HEK293 (cell line): Measurements from ENCODE around the gene IRX4.

Source experiments
- CTCF ChIA-PET: fragments of 350-600 bp; formaldehyde crosslinking; extraction: SDS; loops from one replicate; lab custom pipeline; 2021; ENCODE audit warnings: antibody characterized with exemption; lab: Yijun Ruan, JAX
- POLR2A ChIA-PET: fragments of 300-600 bp; formaldehyde crosslinking; extraction: SDS; loops from one replicate; lab custom pipeline; 2020; ENCODE audit warnings: antibody characterized with exemption, inconsistent platforms; lab: Yijun Ruan, JAX
- H3K27ac ChIP-seq: fragments of 200-500 bp; sonication (Bioruptor generic); 2 replicates; pipeline ENCODE4 v1.5.1; 2014; ENCODE audit warnings: low read depth, low read length, control low read depth, inconsistent platforms; ENCODE audit errors: extremely low read depth
- H3K36me3 ChIP-seq, 2 experiments: fragments of 200-500 bp in 1 of 2; sonication (Bioruptor generic) in 1 of 2; 1 replicate in 1 of 2; 2 replicates in 1 of 2; pipeline ENCODE4 v1.5.1; 2014 to 2017; ENCODE audit warnings: inconsistent platforms in 2 of 2, low read length in 2 of 2; ENCODE audit not compliant: control insufficient read depth in 2 of 2, insufficient read depth in 1 of 2
- H3K4me1 ChIP-seq: fragments of 200-500 bp; sonication (Bioruptor generic); 2 replicates; pipeline ENCODE4 v1.5.1; 2014; ENCODE audit warnings: mild to moderate bottlenecking, low read length, inconsistent platforms; ENCODE audit not compliant: control insufficient read depth, insufficient read depth
- H3K4me3 ChIP-seq: 2 replicates; pipeline ENCODE4 v1.5.1; 2011; ENCODE audit warnings: low read depth, mild to moderate bottlenecking, control low read depth, low read length, moderate library complexity
- H3K9me3 ChIP-seq: fragments of 200-500 bp; sonication (Bioruptor generic); 2 replicates; pipeline ENCODE4 v1.5.1; 2014; ENCODE audit warnings: low read depth, low read length, inconsistent platforms; ENCODE audit not compliant: control insufficient read depth, insufficient read depth
- HOXD13 ChIP-seq: sonication (generic); formaldehyde crosslinking; IDR thresholded peaks from 2 replicates; pipeline ENCODE4 v1.8.0; 2022; ENCODE audit warnings: missing genetic modification reagents, borderline replicate concordance
- KLF16 ChIP-seq: fragments of 450-650 bp; formaldehyde crosslinking; IDR thresholded peaks from 2 replicates; pipeline ENCODE4 v1.5.1; 2017; ENCODE audit warnings: missing biosample characterization, missing genetic modification characterization
- WT1 ChIP-seq: fragments of 450-650 bp; formaldehyde crosslinking; IDR thresholded peaks from 2 replicates; pipeline ENCODE4 v1.5.1; 2016; ENCODE audit warnings: missing biosample characterization, missing genetic modification characterization
- ZBTB20 ChIP-seq: fragments of 450-650 bp; formaldehyde crosslinking; IDR thresholded peaks from 2 replicates; pipeline ENCODE4 v1.5.1; 2016; ENCODE audit warnings: missing biosample characterization, missing genetic modification characterization
- ZFP3 ChIP-seq: fragments of 450-650 bp; formaldehyde crosslinking; IDR thresholded peaks from 2 replicates; pipeline ENCODE4 v1.5.1; 2016; ENCODE audit warnings: low read depth, missing biosample characterization, missing genetic modification characterization
- ZNF202 ChIP-seq: fragments of 450-650 bp; formaldehyde crosslinking; IDR thresholded peaks from 2 replicates; pipeline ENCODE4 v1.5.1; 2016; ENCODE audit warnings: missing biosample characterization, missing genetic modification characterization, borderline replicate concordance
- ZNF239 ChIP-seq: fragments of 450-650 bp; formaldehyde crosslinking; IDR thresholded peaks from 2 replicates; pipeline ENCODE4 v1.5.1; 2016; ENCODE audit warnings: missing biosample characterization, missing genetic modification characterization
- ZNF354C ChIP-seq: fragments of 450-650 bp; formaldehyde crosslinking; IDR thresholded peaks from 2 replicates; pipeline ENCODE4 v1.5.1; 2016; ENCODE audit warnings: missing biosample characterization, missing genetic modification characterization, low read depth, borderline replicate concordance
- ZNF548 ChIP-seq: fragments of 450-650 bp; formaldehyde crosslinking; IDR thresholded peaks from 2 replicates; pipeline ENCODE4 v1.5.1; 2016; ENCODE audit warnings: missing biosample characterization, missing genetic modification characterization
- ZNF610 ChIP-seq: fragments of 450-650 bp; formaldehyde crosslinking; IDR thresholded peaks from 2 replicates; pipeline ENCODE4 v1.5.1; 2016; ENCODE audit warnings: missing biosample characterization, missing genetic modification characterization, borderline replicate concordance
- ZNF621 ChIP-seq: fragments of 450-650 bp; formaldehyde crosslinking; IDR thresholded peaks from 2 replicates; pipeline ENCODE4 v1.5.1; 2017; ENCODE audit warnings: missing biosample characterization, missing genetic modification characterization
- ZNF624 ChIP-seq: fragments of 450-650 bp; formaldehyde crosslinking; IDR thresholded peaks from 2 replicates; pipeline ENCODE4 v1.5.1; 2017; ENCODE audit warnings: missing biosample characterization, missing genetic modification characterization
- ZNF660 ChIP-seq: fragments of 450-650 bp; IDR thresholded peaks from 2 replicates; pipeline ENCODE4 v1.5.1; 2018; ENCODE audit warnings: missing biosample characterization, mild to moderate bottlenecking, missing genetic modification characterization
- ZNF776 ChIP-seq: fragments of 450-650 bp; formaldehyde crosslinking; IDR thresholded peaks from 2 replicates; pipeline ENCODE4 v1.5.0; 2017; ENCODE audit warnings: missing biosample characterization, missing genetic modification characterization, borderline replicate concordance
- ZNF785 ChIP-seq: fragments of 450-650 bp; formaldehyde crosslinking; IDR thresholded peaks from 2 replicates; pipeline ENCODE4 v1.5.1; 2016; ENCODE audit warnings: missing biosample characterization, missing genetic modification characterization
- TF ChIP-seq, protein P1 (sequence below): fragments of 450-650 bp; formaldehyde crosslinking; IDR thresholded peaks from 2 replicates; pipeline ENCODE4 v1.5.1; 2016; ENCODE audit warnings: missing biosample characterization, missing genetic modification characterization
- TF ChIP-seq, protein P2 (sequence below): fragments of 450-650 bp; formaldehyde crosslinking; IDR thresholded peaks from 2 replicates; pipeline ENCODE4 v1.5.1; 2017; ENCODE audit warnings: missing biosample characterization, missing genetic modification characterization
- TF ChIP-seq, protein P3 (sequence below): fragments of 450-650 bp; formaldehyde crosslinking; IDR thresholded peaks from 2 replicates; pipeline ENCODE4 v1.5.1; 2016; ENCODE audit warnings: missing biosample characterization, missing genetic modification characterization
- TF ChIP-seq, protein P4 (sequence below): fragments of 450-650 bp; formaldehyde crosslinking; IDR thresholded peaks from 2 replicates; pipeline ENCODE4 v1.5.1; 2016; ENCODE audit warnings: missing biosample characterization, missing genetic modification characterization
- TF ChIP-seq, protein P5 (sequence below): fragments of 450-650 bp; formaldehyde crosslinking; IDR thresholded peaks from 2 replicates; pipeline ENCODE4 v1.5.1; 2016; ENCODE audit warnings: missing biosample characterization, missing genetic modification characterization
- TF ChIP-seq, protein P6 (sequence below): fragments of 450-650 bp; formaldehyde crosslinking; optimal IDR thresholded peaks from 2 replicates; pipeline ENCODE3; 2016; ENCODE audit warnings: missing biosample characterization, mild to moderate bottlenecking, missing genetic modification characterization

IRX4 gene

DNA sequence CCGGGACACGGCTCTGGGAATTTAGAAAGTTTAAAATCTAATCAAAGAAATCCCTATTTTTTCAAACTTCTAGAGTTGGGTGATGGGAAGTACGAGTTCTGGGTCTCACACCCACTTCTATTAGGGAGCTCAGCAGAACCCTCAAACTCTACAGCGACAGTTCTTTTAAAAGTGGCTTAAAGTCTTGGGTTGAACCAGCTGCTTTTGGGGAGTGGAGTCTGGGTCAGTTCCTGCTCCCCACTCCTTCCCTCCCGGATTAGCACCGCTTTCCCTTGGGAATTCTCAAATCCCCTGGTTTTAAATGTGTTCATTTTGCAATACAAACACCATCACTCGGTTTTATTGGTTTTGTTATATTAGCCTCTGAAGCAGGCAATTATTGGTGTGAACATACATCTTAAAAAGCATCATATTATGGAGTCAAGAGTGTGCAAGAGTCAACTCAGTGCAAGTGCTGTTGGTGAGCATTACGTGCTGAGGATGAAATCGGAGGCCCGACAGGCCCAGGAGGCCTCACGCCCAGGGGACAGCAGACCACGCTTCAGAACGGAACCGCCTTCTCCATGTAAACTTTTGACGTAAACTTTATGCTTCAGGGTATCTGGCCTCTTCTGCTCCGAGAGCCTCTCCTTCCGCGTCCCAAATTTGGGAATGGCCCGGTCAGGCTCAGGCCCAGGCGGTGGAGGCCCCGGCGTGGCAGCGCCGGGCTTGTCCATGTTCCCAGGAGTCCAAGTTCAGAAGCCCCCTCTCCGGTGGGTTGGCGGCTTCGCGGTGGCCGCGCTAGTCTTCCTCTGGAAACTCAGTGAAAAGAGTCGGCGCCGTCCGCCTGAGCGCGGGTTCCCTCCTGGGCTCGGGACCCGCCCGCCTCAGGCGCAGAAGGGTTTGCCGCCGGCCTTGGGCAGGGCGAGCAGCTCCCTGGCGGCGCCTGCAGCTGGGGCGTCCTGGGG is 5.3 kb downstream of the IRX4 start:
- ChIA-PET CTCF (no interaction called here), POLR2A (no interaction called here)
- H3K36me3 ChIP-seq = peaks cover 0 to 24% of the 10 kb centered on the region in 2 experiments; a peak in 1 of 3 replicates
- TF ChIP-seq HOXD13 (CRISPR knock-in tag) (no peak), ZNF621 (tag by site-specific recombination) (no peak), ZNF610 (tag by site-specific recombination) (no peak), ZNF785 (tag by site-specific recombination) (no peak), ZNF548 (tag by site-specific recombination) (no peak), ZNF624 (tag by site-specific recombination) (no peak), ZNF354C (tag by site-specific recombination) (no peak), ZBTB20 (tag by site-specific recombination) (no peak)
- TF ChIP-seq, protein P1, sequence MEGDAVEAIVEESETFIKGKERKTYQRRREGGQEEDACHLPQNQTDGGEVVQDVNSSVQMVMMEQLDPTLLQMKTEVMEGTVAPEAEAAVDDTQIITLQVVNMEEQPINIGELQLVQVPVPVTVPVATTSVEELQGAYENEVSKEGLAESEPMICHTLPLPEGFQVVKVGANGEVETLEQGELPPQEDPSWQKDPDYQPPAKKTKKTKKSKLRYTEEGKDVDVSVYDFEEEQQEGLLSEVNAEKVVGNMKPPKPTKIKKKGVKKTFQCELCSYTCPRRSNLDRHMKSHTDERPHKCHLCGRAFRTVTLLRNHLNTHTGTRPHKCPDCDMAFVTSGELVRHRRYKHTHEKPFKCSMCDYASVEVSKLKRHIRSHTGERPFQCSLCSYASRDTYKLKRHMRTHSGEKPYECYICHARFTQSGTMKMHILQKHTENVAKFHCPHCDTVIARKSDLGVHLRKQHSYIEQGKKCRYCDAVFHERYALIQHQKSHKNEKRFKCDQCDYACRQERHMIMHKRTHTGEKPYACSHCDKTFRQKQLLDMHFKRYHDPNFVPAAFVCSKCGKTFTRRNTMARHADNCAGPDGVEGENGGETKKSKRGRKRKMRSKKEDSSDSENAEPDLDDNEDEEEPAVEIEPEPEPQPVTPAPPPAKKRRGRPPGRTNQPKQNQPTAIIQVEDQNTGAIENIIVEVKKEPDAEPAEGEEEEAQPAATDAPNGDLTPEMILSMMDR (tag by site-specific recombination) = no peak
- TF ChIP-seq, protein P2, sequence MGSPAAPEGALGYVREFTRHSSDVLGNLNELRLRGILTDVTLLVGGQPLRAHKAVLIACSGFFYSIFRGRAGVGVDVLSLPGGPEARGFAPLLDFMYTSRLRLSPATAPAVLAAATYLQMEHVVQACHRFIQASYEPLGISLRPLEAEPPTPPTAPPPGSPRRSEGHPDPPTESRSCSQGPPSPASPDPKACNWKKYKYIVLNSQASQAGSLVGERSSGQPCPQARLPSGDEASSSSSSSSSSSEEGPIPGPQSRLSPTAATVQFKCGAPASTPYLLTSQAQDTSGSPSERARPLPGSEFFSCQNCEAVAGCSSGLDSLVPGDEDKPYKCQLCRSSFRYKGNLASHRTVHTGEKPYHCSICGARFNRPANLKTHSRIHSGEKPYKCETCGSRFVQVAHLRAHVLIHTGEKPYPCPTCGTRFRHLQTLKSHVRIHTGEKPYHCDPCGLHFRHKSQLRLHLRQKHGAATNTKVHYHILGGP (tag by site-specific recombination) = no peak
- TF ChIP-seq, protein P3, sequence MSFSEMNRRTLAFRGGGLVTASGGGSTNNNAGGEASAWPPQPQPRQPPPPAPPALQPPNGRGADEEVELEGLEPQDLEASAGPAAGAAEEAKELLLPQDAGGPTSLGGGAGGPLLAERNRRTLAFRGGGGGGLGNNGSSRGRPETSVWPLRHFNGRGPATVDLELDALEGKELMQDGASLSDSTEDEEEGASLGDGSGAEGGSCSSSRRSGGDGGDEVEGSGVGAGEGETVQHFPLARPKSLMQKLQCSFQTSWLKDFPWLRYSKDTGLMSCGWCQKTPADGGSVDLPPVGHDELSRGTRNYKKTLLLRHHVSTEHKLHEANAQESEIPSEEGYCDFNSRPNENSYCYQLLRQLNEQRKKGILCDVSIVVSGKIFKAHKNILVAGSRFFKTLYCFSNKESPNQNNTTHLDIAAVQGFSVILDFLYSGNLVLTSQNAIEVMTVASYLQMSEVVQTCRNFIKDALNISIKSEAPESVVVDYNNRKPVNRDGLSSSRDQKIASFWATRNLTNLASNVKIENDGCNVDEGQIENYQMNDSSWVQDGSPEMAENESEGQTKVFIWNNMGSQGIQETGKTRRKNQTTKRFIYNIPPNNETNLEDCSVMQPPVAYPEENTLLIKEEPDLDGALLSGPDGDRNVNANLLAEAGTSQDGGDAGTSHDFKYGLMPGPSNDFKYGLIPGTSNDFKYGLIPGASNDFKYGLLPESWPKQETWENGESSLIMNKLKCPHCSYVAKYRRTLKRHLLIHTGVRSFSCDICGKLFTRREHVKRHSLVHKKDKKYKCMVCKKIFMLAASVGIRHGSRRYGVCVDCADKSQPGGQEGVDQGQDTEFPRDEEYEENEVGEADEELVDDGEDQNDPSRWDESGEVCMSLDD (tag by site-specific recombination) = no peak
- TF ChIP-seq, protein P4, sequence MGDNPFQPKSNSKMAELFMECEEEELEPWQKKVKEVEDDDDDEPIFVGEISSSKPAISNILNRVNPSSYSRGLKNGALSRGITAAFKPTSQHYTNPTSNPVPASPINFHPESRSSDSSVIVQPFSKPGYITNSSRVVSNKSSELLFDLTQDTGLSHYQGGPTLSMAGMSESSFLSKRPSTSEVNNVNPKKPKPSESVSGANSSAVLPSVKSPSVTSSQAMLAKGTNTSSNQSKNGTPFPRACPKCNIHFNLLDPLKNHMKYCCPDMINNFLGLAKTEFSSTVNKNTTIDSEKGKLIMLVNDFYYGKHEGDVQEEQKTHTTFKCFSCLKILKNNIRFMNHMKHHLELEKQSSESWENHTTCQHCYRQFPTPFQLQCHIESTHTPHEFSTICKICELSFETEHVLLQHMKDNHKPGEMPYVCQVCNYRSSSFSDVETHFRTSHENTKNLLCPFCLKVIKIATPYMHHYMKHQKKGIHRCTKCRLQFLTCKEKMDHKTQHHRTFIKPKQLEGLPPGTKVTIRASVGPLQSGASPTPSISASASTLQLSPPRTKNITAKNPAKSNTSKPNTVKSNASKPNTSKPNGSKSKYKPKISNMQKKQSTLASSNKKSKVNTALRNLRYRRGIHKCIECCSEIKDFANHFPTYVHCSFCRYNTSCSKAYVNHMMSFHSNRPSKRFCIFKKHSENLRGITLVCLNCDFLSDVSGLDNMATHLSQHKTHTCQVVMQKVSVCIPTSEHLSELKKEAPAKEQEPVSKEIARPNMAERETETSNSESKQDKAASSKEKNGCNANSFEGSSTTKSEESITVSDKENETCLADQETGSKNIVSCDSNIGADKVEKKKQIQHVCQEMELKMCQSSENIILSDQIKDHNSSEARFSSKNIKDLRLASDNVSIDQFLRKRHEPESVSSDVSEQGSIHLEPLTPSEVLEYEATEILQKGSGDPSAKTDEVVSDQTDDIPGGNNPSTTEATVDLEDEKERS (tag by site-specific recombination) = no peak
- H3K27ac ChIP-seq = no peak overlapping the region
- no peak overlapping the region for H3K4me3 ChIP-seq
- H3K4me1 ChIP-seq = no peaks in the 10 kb centered on the region
- H3K9me3 ChIP-seq = no peaks in the 10 kb centered on the region; the same call in 1 of the 2 replicates

DNA sequence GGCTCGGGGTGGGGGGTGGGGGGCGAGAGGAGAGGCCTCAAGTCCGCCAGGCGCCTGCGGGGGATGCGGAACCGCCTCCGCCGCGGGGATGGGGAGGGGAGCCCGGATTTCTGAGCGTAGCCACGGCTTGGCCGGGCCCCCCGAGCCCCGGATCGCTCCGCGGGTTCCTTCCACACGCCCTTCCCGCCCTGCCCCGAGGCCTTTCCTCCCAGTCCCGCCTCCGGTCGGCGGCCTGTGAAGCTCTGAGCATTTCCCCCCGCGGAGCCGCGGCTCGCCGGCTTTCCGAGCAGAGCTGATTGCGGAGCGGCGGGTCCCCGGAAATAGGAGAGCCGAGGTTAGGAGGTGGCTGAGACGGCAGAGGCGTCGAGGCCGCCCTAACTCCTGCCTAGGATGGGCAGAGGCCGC is 6.1 kb downstream of the IRX4 start:
- Histone ChIP-seq H3K4me1 (no peaks in the 10 kb centered on the region), H3K36me3 (peaks cover 0 to 24% of the 10 kb centered on the region in 2 experiments; a peak in 1 of 3 replicates), H3K9me3 (no peaks in the 10 kb centered on the region; the same call in 1 of the 2 replicates), H3K27ac (no peak overlapping the region), H3K4me3 (no peak overlapping the region)
- POLR2A ChIA-PET = no interaction called here
- CTCF ChIA-PET = no interaction called here
- TF ChIP-seq, protein P5, sequence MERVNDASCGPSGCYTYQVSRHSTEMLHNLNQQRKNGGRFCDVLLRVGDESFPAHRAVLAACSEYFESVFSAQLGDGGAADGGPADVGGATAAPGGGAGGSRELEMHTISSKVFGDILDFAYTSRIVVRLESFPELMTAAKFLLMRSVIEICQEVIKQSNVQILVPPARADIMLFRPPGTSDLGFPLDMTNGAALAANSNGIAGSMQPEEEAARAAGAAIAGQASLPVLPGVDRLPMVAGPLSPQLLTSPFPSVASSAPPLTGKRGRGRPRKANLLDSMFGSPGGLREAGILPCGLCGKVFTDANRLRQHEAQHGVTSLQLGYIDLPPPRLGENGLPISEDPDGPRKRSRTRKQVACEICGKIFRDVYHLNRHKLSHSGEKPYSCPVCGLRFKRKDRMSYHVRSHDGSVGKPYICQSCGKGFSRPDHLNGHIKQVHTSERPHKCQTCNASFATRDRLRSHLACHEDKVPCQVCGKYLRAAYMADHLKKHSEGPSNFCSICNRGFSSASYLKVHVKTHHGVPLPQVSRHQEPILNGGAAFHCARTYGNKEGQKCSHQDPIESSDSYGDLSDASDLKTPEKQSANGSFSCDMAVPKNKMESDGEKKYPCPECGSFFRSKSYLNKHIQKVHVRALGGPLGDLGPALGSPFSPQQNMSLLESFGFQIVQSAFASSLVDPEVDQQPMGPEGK (tag by site-specific recombination) = no peak
- TF ChIP-seq ZNF660 (tag by site-specific recombination) (no peak), WT1 (tag by site-specific recombination) (no peak), ZNF239 (tag by site-specific recombination) (no peak), ZFP3 (tag by site-specific recombination) (no peak), ZNF776 (tag by site-specific recombination) (no peak), ZNF202 (no peak), KLF16 (no peak)
- TF ChIP-seq, protein P6, sequence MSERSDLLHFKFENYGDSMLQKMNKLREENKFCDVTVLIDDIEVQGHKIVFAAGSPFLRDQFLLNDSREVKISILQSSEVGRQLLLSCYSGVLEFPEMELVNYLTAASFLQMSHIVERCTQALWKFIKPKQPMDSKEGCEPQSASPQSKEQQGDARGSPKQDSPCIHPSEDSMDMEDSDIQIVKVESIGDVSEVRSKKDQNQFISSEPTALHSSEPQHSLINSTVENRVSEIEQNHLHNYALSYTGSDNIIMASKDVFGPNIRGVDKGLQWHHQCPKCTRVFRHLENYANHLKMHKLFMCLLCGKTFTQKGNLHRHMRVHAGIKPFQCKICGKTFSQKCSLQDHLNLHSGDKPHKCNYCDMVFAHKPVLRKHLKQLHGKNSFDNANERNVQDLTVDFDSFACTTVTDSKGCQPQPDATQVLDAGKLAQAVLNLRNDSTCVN (tag by site-specific recombination) = no peak
